Liver (tissue), 9 donors: Measurements from ENCODE around the gene PTTG1IP. TPM values are rescaled to one million over a fixed set of nuclear protein-coding genes. Genes with fewer than 3 reads are reported as not detected.

Experiments
- DNase-seq: peaks from one replicate; pipeline ENCODE4 v3.0.0-alpha.2; 2017; ENCODE audit warnings: low spot score
- H3K27ac ChIP-seq, 2 donors: one replicate each; pipeline ENCODE4 v1.7.0; 2013; ENCODE audit warnings: inconsistent platforms in 2 of 2, low read length in 2 of 2, control low read depth in 1 of 2, low read depth in 1 of 2, mild to moderate bottlenecking in 1 of 2
- H3K27me3 ChIP-seq, 4 donors: one replicate each; pipeline versions ENCODE4 v1.6.1 to v1.7.0; 2013; ENCODE audit warnings: low read length in 3 of 4, inconsistent platforms in 1 of 4, mild to moderate bottlenecking in 1 of 4, moderate library complexity in 1 of 4; ENCODE audit not compliant: control insufficient read depth in 4 of 4, insufficient read depth in 4 of 4
- H3K36me3 ChIP-seq, 4 donors: one replicate each; pipeline versions ENCODE4 v1.6.1 to v1.7.0; 2013; ENCODE audit warnings: low read length in 3 of 4, mild to moderate bottlenecking in 3 of 4, low read depth in 1 of 4, moderate library complexity in 1 of 4; ENCODE audit not compliant: control insufficient read depth in 4 of 4, insufficient read depth in 3 of 4
- H3K4me1 ChIP-seq, 4 donors: one replicate each; pipeline versions ENCODE4 v1.6.1 to v1.7.0; 2013; ENCODE audit warnings: low read length in 3 of 4, mild to moderate bottlenecking in 3 of 4, moderate library complexity in 1 of 4; ENCODE audit not compliant: control insufficient read depth in 4 of 4, insufficient read depth in 4 of 4
- H3K4me3 ChIP-seq, 3 donors: one replicate each; pipeline versions ENCODE4 v1.6.1 to v1.7.0; 2013; ENCODE audit warnings: low read length in 3 of 3, control low read depth in 1 of 3, low read depth in 1 of 3, mild to moderate bottlenecking in 1 of 3
- H3K9ac ChIP-seq, 2 donors: one replicate each; pipeline ENCODE4 v1.7.0; 2013; ENCODE audit warnings: low read length in 2 of 2, mild to moderate bottlenecking in 2 of 2, moderate library complexity in 2 of 2, control low read depth in 1 of 2, low read depth in 1 of 2
- H3K9me3 ChIP-seq, 4 donors: one replicate each; pipeline versions ENCODE4 v1.6.1 to v1.7.0; 2013; ENCODE audit warnings: low read length in 3 of 4; ENCODE audit not compliant: control insufficient read depth in 4 of 4
- EGR1 ChIP-seq, 2 donors: IDR thresholded peaks; 2 replicates each; pipeline ENCODE4 v1.6.1; 2016 to 2018; ENCODE audit warnings: antibody characterized with exemption in 2 of 2, low read depth in 2 of 2
- FOXA1 ChIP-seq: IDR thresholded peaks from 2 replicates; pipeline ENCODE4 v1.6.1; 2016; ENCODE audit warnings: antibody characterized with exemption
- FOXA2 ChIP-seq: IDR thresholded peaks from 2 replicates; pipeline ENCODE4 v1.6.1; 2016; ENCODE audit warnings: antibody characterized with exemption
- GABPA ChIP-seq, 2 donors: IDR thresholded peaks in 1 of 2; conservative IDR thresholded peaks in 1 of 2; 2 replicates each; pipeline ENCODE4 v1.6.1; 2016; ENCODE audit warnings: antibody characterized with exemption in 2 of 2, mild to moderate bottlenecking in 1 of 2, moderate library complexity in 1 of 2
- JUND ChIP-seq, 2 donors: IDR thresholded peaks; 2 replicates each; pipeline ENCODE4 v1.6.1; 2016; ENCODE audit warnings: antibody characterized with exemption in 2 of 2
- RAD21 ChIP-seq, 2 donors: IDR thresholded peaks; 2 replicates each; pipeline ENCODE4 v1.6.1; 2016; ENCODE audit warnings: antibody characterized with exemption in 2 of 2, mild to moderate bottlenecking in 2 of 2
- RXRA ChIP-seq, 2 donors: IDR thresholded peaks; 2 replicates each; pipeline ENCODE4 v1.6.1; 2017 to 2018; ENCODE audit warnings: antibody characterized with exemption in 2 of 2, mild to moderate bottlenecking in 1 of 2
- TAF1 ChIP-seq: conservative IDR thresholded peaks from 2 replicates; pipeline ENCODE4 v1.6.1; 2016; ENCODE audit warnings: antibody characterized with exemption, mild to moderate bottlenecking
- YY1 ChIP-seq: IDR thresholded peaks from 2 replicates; pipeline ENCODE4 v1.6.1; 2016; ENCODE audit warnings: antibody characterized with exemption, mild to moderate bottlenecking
- WGBS: extraction: QIAGEN DNeasy Blood & Tissue Kit; methylation state at CpG from one replicate; pipeline ENCODE4 v1.1.7; 2013; 5-methylcytosine and 5-hydroxymethylcytosine counted together
- polyA plus RNA-seq, 2 donors: library from polyadenylated mRNA; stranded (reverse) in 1 of 2; unstranded in 1 of 2; fragments of 200-250 nt in 1 of 2; fragments of >200 nt in 1 of 2; fragmentation: Nextera tagmentation in 1 of 2; extraction: Ambion mirVana in 1 of 2; gene quantifications; one replicate each; pipeline versions ENCODE4 v1.2.1 to v1.2.3, GENCODE V29; 2013 to 2015
- total RNA-seq, 2 donors: library from RNA; depleted of rRNA; stranded (reverse); fragments of >200 nt; gene quantifications; one replicate each; pipeline ENCODE4 v1.2.3, GENCODE V29; 2014
- TF ChIP-seq, protein P1 (sequence below): IDR thresholded peaks from 2 replicates; pipeline ENCODE4 v1.6.1; 2016; ENCODE audit warnings: antibody characterized with exemption, mild to moderate bottlenecking
- TF ChIP-seq, protein P2 (sequence below): IDR thresholded peaks from 2 replicates; pipeline ENCODE4 v1.6.1; 2016; ENCODE audit warnings: antibody characterized with exemption
- TF ChIP-seq, protein P3 (sequence below): fragments of 150-350 bp; IDR thresholded peaks from 2 replicates; pipeline ENCODE4 v1.5.1; 2017; ENCODE audit warnings: improper control_type of control experiment, low read depth, low read length; ENCODE audit not compliant: missing input control
- donor health status: healthy.
- donor health status: healthy.
- donor health status: healthy.
- donor health status: healthy.
- donor health status: healthy.

The PTTG1IP gene
- total and polyA plus RNA-seq, 4 donors, result 62.0 to 94.0 (median 79.8) TPM

GRCh38 chr21:44878053-44878982 is 4.8 kb upstream of the PTTG1IP start (continued):
- TF ChIP-seq, protein P1, sequence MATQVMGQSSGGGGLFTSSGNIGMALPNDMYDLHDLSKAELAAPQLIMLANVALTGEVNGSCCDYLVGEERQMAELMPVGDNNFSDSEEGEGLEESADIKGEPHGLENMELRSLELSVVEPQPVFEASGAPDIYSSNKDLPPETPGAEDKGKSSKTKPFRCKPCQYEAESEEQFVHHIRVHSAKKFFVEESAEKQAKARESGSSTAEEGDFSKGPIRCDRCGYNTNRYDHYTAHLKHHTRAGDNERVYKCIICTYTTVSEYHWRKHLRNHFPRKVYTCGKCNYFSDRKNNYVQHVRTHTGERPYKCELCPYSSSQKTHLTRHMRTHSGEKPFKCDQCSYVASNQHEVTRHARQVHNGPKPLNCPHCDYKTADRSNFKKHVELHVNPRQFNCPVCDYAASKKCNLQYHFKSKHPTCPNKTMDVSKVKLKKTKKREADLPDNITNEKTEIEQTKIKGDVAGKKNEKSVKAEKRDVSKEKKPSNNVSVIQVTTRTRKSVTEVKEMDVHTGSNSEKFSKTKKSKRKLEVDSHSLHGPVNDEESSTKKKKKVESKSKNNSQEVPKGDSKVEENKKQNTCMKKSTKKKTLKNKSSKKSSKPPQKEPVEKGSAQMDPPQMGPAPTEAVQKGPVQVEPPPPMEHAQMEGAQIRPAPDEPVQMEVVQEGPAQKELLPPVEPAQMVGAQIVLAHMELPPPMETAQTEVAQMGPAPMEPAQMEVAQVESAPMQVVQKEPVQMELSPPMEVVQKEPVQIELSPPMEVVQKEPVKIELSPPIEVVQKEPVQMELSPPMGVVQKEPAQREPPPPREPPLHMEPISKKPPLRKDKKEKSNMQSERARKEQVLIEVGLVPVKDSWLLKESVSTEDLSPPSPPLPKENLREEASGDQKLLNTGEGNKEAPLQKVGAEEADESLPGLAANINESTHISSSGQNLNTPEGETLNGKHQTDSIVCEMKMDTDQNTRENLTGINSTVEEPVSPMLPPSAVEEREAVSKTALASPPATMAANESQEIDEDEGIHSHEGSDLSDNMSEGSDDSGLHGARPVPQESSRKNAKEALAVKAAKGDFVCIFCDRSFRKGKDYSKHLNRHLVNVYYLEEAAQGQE, result peak; percentile 70
- peak in 1 of 2 donors; percentile 21 for TF ChIP-seq RAD21 (IDR thresholded peaks at IDR 0.05)
- no peak for TF ChIP-seq TAF1
- peak; percentile 44 to 91 for TF ChIP-seq EGR1 (IDR thresholded peaks at IDR 0.05; ENCODE audit: low read depth in 2 of 2)

DNA sequence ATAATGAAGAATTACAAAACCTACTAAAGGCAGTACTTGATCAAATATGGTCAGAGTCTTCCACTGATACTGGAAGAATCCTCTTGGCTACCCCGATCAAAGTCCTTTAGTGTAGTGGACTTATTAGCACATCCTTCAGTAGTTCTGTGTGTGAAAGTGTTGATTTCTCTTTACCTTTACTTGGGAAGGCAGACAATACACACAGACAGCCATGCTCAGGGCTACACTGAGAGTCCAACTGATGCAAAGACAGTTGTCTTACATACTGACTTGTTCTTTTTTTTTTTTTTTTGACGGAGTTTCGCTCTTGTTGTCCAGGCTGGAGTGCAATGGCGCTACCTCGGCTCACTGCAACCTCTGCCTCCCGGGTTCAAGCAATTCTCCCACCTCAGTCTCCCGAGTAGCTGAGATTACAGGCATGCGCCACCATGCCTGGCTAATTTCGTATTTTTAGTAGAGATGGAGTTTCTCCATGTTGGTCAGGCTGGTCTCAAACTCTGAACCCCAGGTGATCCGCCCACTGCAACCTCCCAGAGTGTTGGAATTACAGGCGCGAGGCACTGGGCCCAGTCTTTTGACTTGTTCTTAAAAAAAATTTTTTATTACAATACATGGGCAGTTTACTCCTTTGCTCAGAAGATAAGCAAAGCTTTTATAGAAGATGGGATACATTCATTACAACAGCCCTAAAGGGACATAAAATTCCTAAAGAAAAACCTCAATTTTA is 3.5 kb upstream of the PTTG1IP start:
- WGBS, result 96% methylated on average over 12 of the region's 12 CpGs
- Histone ChIP-seq H3K36me3 (no peaks in the 10 kb centered on the region), H3K4me1 (peaks cover 0 to 45% (median 22%) of the 10 kb centered on the region in 4 donors), H3K9ac (no peak overlapping the region), H3K27ac (peak overlapping the region in 1 of 2 donors; percentile 63), H3K4me3 (no peak overlapping the region), H3K27me3 (no peaks in the 10 kb centered on the region), H3K9me3 (no peaks in the 10 kb centered on the region)
- DNase-seq, result no peak
- TF ChIP-seq RXRA (IDR thresholded peaks at IDR 0.05), result no peak
- TF ChIP-seq TAF1, result no peak
- TF ChIP-seq YY1, result no peak
- no peak for TF ChIP-seq FOXA2
- no peak for TF ChIP-seq EGR1 (IDR thresholded peaks at IDR 0.05; ENCODE audit: low read depth in 2 of 2)
- TF ChIP-seq FOXA1, result no peak
- TF ChIP-seq, protein P2, sequence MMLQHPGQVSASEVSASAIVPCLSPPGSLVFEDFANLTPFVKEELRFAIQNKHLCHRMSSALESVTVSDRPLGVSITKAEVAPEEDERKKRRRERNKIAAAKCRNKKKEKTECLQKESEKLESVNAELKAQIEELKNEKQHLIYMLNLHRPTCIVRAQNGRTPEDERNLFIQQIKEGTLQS, result no peak
- no peak for TF ChIP-seq JUND (IDR thresholded peaks at IDR 0.05)

DNA sequence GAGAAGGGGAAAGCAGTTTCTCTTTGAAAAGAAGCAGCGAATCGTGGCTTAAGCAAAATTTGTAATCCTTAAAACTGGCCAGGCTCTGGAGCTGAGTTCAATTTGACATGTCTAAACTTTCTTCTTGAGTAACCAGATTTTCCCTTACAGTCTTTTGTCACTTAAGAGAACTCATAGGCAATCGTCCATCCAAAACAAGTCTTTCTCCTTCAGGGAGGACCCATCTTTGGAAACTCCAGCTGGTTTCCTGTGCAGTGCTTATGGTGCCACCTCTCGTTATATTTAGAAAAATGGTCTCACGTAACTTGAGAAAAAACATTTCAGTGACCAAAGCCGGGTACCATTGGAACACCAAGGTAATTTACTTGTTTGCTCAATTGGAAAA is 1.8 kb upstream of the PTTG1IP start:
- Histone ChIP-seq H3K9me3 (no peaks in the 10 kb centered on the region), H3K9ac (peak overlapping the region; percentile 65 to 68), H3K27me3 (no peaks in the 10 kb centered on the region), H3K4me1 (peaks cover 2 to 57% (median 37%) of the 10 kb centered on the region in 4 donors), H3K4me3 (peak overlapping the region; percentile 20 to 55 (median 53)), H3K27ac (peak overlapping the region; percentile 88 to 95), H3K36me3 (no peaks in the 10 kb centered on the region)
- TF ChIP-seq RXRA (IDR thresholded peaks at IDR 0.05) (no peak), GABPA (IDR thresholded peaks at IDR 0.05 in 1 of 2, conservative IDR thresholded peaks at IDR 0.05 in 1 of 2) (no peak), RAD21 (IDR thresholded peaks at IDR 0.05) (peak; percentile 29 to 62), YY1 (peak; percentile 13)
- TF ChIP-seq, protein P3, sequence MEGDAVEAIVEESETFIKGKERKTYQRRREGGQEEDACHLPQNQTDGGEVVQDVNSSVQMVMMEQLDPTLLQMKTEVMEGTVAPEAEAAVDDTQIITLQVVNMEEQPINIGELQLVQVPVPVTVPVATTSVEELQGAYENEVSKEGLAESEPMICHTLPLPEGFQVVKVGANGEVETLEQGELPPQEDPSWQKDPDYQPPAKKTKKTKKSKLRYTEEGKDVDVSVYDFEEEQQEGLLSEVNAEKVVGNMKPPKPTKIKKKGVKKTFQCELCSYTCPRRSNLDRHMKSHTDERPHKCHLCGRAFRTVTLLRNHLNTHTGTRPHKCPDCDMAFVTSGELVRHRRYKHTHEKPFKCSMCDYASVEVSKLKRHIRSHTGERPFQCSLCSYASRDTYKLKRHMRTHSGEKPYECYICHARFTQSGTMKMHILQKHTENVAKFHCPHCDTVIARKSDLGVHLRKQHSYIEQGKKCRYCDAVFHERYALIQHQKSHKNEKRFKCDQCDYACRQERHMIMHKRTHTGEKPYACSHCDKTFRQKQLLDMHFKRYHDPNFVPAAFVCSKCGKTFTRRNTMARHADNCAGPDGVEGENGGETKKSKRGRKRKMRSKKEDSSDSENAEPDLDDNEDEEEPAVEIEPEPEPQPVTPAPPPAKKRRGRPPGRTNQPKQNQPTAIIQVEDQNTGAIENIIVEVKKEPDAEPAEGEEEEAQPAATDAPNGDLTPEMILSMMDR, result no peak
- DNase-seq, result no peak
- 12% methylated on average over 6 of the region's 6 CpGs for WGBS
